Purkinje cell (primary cell): ENCODE data around the gene ARRDC5. TPM values are rescaled to one million over a fixed set of nuclear protein-coding genes. Genes with fewer than 3 reads are reported as not detected.

Experiments
- polyA plus RNA-seq: library from polyadenylated mRNA; unstranded; fragments of >200 nt; fragmentation: Nextera tagmentation; gene quantifications from 2 replicates; pipeline ENCODE4 v1.2.1, GENCODE V29; 2014

The ARRDC5 gene
- polyA plus RNA-seq = not detected in 2 replicates

GRCh38 chr19:4902796-4903195, at the start of gene ARRDC5:
Gene ARRDC5, minus strand, starts transcription at chr19:4902896. Its CDS starts 71 bp downstream, at chr19:4902825.

GRCh38 chr19:4909156-4909896, 6.6 kb upstream of the ARRDC5 start, which contains the start of gene UHRF1:
Gene UHRF1, plus strand, starts transcription at chr19:4909501. Its CDS starts 1,385 bp downstream, at chr19:4910886.

GRCh38 chr19:4867534-4868285, 35.0 kb downstream of the ARRDC5 start, which contains the start of gene PLIN3:
Gene PLIN3, minus strand, starts transcription at chr19:4867667. Its CDS starts 6,273 bp downstream, at chr19:4861394.

Other genes with a start within 250 kb of the ARRDC5 start
- 47.3 and 63.5 TPM in 2 replicates for gene MYDGF, start 232.6 kb downstream of the ARRDC5 start, polyA plus RNA-seq
- gene DPP9, start 179.1 kb downstream of the ARRDC5 start, polyA plus RNA-seq = 1.3 and 3.1 TPM in 2 replicates
- gene FEM1A, start 111.2 kb downstream of the ARRDC5 start, polyA plus RNA-seq = 0.05 TPM in 1 of 2 replicates, not detected in the other
- 0.20 and 1.4 TPM in 2 replicates for gene TICAM1, start 71.2 kb downstream of the ARRDC5 start, polyA plus RNA-seq
- 1.8 and 2.4 TPM in 2 replicates for gene PLIN3, start 35.2 kb downstream of the ARRDC5 start, polyA plus RNA-seq
- gene UHRF1, start 6.6 kb upstream of the ARRDC5 start, polyA plus RNA-seq = 0.11 TPM in 1 of 2 replicates, not detected in the other
- gene KDM4B, start 66.2 kb upstream of the ARRDC5 start, polyA plus RNA-seq = 0.89 and 1.8 TPM in 2 replicates